Measurements from ENCODE around the gene PTX3. TPM values are rescaled to one million over a fixed set of nuclear protein-coding genes. Genes with fewer than 3 reads are reported as not detected.

Gene PTX3
- total RNA-seq, 2 experiments from 2014 or later: not detected

GRCh38 chr3:157477441-157477840 is 40.8 kb downstream of the PTX3 start:
- Histone ChIP-seq H3K9me3 (ENCODE audit: low read length) (no peaks in the 10 kb centered on the region), H2AFZ (ENCODE audit: low read length) (no peak overlapping the region), H3K9me2 (ENCODE audit: insufficient read depth, low read length) (no peaks in the 10 kb centered on the region), H3K36me3 (ENCODE audit: insufficient read depth, low read length) (no peaks in the 10 kb centered on the region), H3K4me3 (ENCODE audit: low read depth, low read length, poor library complexity, severe bottlenecking) (no peak overlapping the region), H3K79me2 (ENCODE audit: insufficient read depth, low read depth, low read length) (no peaks in the 10 kb centered on the region), H3K27ac (ENCODE audit: low read depth, low read length, poor library complexity, severe bottlenecking) (no peak overlapping the region), H4K20me1 (ENCODE audit: insufficient read depth, low read length) (no peaks in the 10 kb centered on the region), H3K4me2 (ENCODE audit: low read length) (no peak overlapping the region), H3K4me1 (ENCODE audit: insufficient read depth, low read length, poor library complexity, severe bottlenecking) (no peaks in the 10 kb centered on the region)
- CTCF ChIA-PET (ENCODE audit: unreplicated experiment): no interaction called here
- no peak for DNase-seq (ENCODE audit: low spot score)
- no TSS peak for BruUV-seq (replicated peaks)
- intact Hi-C loops (cut with micrococcal nuclease; ENCODE audit: unreplicated experiment): no loop called here
- TF ChIP-seq CTCF (conservative IDR thresholded peaks at IDR 0.05; ENCODE audit: low read length): no peak
- TF ChIP-seq EZH2phosphoT487 (IDR thresholded peaks at IDR 0.05; ENCODE audit: borderline replicate concordance, low read depth, low read length): no peak
- POLR2A ChIA-PET: no interaction called here

GRCh38 chr3:157479464-157480243 is 43.0 kb downstream of the PTX3 start:
- intact Hi-C loops (cut with micrococcal nuclease; ENCODE audit: unreplicated experiment): no loop called here
- ChIA-PET CTCF (ENCODE audit: unreplicated experiment) (no interaction called here), POLR2A (interaction anchor here (0.6 kb wide), 1 partner anchor 1434 kb away, joined by 3 read pairs; no protein-coding TSS in a partner anchor)
- no peak overlapping the region for H3K27ac ChIP-seq (ENCODE audit: low read depth, low read length, poor library complexity, severe bottlenecking)
- no peak overlapping the region for H3K4me2 ChIP-seq (ENCODE audit: low read length)
- no peaks in the 10 kb centered on the region for H3K9me3 ChIP-seq (ENCODE audit: low read length)
- no peak overlapping the region for H2AFZ ChIP-seq (ENCODE audit: low read length)
- BruUV-seq (replicated peaks): no TSS peak
- H3K9me2 ChIP-seq (ENCODE audit: insufficient read depth, low read length): no peaks in the 10 kb centered on the region
- H4K20me1 ChIP-seq (ENCODE audit: insufficient read depth, low read length): no peaks in the 10 kb centered on the region
- no peaks in the 10 kb centered on the region for H3K4me1 ChIP-seq (ENCODE audit: insufficient read depth, low read length, poor library complexity, severe bottlenecking)
- no peak for TF ChIP-seq CTCF (conservative IDR thresholded peaks at IDR 0.05; ENCODE audit: low read length)
- no peak for TF ChIP-seq EZH2phosphoT487 (IDR thresholded peaks at IDR 0.05; ENCODE audit: borderline replicate concordance, low read depth, low read length)
- no peaks in the 10 kb centered on the region for H3K36me3 ChIP-seq (ENCODE audit: insufficient read depth, low read length)
- no peak for DNase-seq (ENCODE audit: low spot score)
- no peaks in the 10 kb centered on the region for H3K79me2 ChIP-seq (ENCODE audit: insufficient read depth, low read depth, low read length)
- no peak overlapping the region for H3K4me3 ChIP-seq (ENCODE audit: low read depth, low read length, poor library complexity, severe bottlenecking)

- no peak overlapping the region for H2AFZ ChIP-seq (ENCODE audit: low read length)
- no peak for DNase-seq (ENCODE audit: low spot score)
- H3K4me1 ChIP-seq (ENCODE audit: insufficient read depth, low read length, poor library complexity, severe bottlenecking): no peaks in the 10 kb centered on the region
- no peak overlapping the region for H3K27ac ChIP-seq (ENCODE audit: low read depth, low read length, poor library complexity, severe bottlenecking)
- no peaks in the 10 kb centered on the region for H3K79me2 ChIP-seq (ENCODE audit: insufficient read depth, low read depth, low read length)
- H3K4me3 ChIP-seq (ENCODE audit: low read depth, low read length, poor library complexity, severe bottlenecking): no peak overlapping the region
- H3K9me3 ChIP-seq (ENCODE audit: low read length): no peaks in the 10 kb centered on the region
- no peaks in the 10 kb centered on the region for H3K9me2 ChIP-seq (ENCODE audit: insufficient read depth, low read length)
- no peaks in the 10 kb centered on the region for H4K20me1 ChIP-seq (ENCODE audit: insufficient read depth, low read length)
- ChIA-PET CTCF (ENCODE audit: unreplicated experiment) (no interaction called here), POLR2A (no interaction called here)
- no peak overlapping the region for H3K4me2 ChIP-seq (ENCODE audit: low read length)
- H3K36me3 ChIP-seq (ENCODE audit: insufficient read depth, low read length): no peaks in the 10 kb centered on the region
- TF ChIP-seq EZH2phosphoT487 (IDR thresholded peaks at IDR 0.05; ENCODE audit: borderline replicate concordance, low read depth, low read length) (no peak), CTCF (conservative IDR thresholded peaks at IDR 0.05; ENCODE audit: low read length) (no peak)
- BruUV-seq (replicated peaks): no TSS peak
- intact Hi-C loops (cut with micrococcal nuclease; ENCODE audit: unreplicated experiment): no loop called here
Measured at GRCh38 chr3:157487339-157487738, 50.7 kb downstream of the PTX3 start.
